Ammon's horn (tissue), 1 donor: Measurements from ENCODE around the gene TBX2.

Experiments used
- DNase-seq: peaks from one replicate; pipeline ENCODE4 v3.0.0-alpha.2; 2016; ENCODE audit warnings: low spot score

The TBX2 gene

DNA sequence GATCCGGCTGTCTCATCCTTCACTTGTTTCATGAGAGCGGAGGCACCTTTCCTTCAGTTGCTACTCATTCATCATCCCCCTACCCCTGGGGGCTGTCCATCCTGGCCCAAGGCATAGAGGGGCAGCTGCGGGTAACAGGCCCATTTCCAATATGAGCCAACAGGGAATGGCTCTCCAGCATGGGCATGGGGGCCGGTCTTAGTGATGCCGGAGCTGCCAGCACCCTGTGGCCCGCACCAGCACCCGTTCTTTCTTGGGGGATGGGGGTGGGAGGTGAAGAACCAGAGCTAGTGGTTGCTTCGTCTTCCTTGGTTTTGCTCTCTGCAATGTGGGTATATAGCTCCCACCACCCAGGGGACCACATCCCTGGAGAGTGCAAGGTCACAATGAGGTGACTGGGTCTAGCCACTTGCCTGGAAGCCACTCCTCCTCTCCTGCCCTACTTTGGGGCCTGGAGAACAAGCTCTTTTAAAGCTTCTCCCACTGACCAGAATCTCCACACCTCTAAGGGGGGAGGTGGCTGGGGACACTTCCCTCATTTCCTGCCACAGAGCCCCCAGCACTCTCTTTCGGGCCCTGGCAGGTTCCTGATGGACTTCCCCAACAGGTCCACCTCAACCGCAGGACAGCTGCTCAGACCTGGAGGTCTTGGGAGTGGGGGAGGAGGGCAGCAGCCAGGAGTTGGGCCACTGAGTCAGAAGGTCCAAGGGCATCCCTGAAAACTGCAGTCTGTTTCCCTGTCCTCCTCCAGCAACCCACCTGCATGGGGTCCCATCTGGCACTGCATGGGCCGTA lies 11.9 kb upstream of the TBX2 start:
- DNase-seq: no peak

DNA sequence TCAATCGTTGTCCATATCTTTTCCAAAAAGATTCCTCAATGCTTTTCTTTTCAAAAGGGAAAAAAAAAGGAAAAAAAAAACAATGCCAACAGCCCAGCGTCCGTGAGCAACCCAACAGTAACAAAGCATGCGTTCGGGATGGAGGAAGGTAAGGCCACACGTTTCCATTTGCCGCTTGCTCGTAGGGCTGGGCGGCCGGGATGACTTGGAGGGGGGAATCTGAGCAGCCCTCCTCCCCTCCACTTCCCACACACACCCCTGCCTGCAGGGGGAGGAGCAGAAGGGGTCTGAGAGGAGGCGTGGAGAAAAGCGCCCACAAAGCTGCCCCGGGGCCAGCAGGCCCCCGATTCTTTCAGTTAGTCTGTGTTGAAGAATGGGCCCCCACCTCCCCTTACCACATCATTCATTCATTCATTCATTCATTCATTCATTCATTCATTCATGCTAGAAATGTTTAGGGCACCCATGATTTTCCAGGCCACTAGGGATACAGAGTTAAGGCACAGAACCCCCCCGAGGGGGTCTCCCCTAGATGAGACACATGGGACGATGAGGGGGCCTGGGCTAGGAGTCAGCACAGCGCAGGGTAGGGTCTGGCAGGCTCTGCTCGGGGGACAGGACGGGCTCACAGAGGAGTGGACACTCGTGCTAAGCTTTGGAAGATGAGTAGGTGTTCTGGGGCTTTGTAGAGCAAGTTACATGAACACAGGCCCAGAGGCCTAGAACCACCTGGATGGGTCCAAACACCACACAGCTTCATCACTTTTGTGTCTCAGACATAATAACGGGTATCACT lies 10.9 kb upstream of the TBX2 start:
- no peak for DNase-seq

DNA sequence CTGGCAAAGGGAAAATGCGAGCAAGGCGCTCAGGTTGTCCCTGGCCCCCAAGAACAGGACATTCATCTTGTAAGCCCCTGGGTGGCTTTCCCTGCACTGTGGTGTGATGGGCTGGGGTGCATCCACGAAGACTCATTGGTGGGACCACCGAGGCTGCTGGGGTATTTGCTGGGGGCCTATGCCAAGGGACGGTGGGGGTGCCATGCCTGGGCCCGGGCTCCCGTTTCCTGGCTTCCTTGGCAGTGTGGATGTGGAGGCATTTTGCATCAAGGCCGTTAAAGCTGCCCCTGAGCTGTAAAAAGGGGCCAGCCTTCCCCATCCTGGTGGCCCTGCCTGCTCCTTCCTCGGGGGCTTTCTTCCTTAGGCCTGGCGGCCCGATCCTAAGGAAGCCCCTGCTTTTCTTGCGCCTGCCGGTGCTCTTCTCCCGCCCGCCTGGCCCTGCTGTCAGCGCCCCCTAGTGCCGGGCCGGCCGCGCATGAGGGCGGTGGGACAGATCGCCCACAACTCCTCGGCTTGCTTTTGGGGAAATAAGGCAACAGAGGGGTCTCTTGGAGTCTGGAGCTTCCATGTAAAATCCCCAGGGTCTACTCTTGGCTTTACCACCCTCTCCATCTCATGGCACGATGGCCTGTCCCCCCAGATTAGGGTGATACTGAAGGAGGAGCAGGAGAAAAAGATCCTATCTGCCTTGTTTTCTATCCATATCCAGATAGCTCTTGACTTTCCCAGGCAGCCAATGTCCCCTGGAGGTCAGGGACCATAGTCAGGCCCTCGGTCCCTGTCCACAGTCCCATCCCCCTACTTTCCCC lies 9.8 kb upstream of the TBX2 start:
- DNase-seq: no peak

DNA sequence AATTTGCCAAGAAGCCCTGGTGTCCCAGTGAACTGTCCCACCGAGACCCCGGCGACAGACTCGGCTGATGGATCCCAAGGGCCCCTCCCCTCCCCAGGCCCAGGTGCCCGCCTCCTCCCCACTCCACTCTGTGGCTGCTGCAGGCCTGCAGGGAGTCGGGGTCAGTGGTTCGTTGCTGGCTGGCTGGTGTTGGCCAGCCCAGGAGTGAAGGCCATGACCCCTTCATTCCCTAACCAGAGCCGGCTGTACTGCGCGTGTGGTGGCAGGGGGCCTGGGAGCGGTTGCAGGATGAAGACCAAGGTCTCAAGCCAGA lies 9.2 kb upstream of the TBX2 start:
- no peak for DNase-seq

DNA sequence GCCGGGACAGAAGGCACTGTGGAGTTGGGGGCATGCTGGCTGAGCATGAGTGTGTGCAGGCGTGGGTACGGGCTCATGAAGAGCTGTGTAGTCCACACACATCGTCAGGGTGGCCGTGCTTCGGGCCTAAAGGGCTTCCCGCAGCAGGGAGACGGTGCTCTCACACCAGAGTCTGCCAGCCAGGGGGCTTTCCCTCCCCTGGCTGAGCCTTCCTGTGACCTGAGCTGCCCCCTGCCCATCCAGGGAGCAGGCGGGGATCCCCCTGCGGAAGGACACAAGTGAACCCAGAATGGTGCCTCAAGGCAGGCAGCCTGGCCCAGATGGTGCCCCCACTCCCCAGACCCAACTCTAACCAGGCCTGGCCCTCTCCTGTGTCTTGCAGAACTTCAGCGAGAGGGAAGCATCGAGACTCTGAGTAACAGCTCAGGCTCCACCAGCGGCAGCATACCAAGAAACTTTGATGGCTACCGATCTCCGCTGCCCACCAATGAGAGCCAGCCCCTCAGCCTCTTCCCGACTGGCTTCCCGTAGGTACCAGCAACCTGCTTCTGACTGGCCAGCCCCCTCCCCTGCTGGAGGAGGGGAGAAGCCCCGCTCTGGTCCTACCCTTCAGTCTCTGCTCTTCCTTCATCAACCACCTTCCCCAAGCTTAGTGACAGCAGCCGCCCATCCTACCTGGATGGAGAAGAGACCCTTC lies 7.9 kb upstream of the TBX2 start:
- no peak for DNase-seq

DNA sequence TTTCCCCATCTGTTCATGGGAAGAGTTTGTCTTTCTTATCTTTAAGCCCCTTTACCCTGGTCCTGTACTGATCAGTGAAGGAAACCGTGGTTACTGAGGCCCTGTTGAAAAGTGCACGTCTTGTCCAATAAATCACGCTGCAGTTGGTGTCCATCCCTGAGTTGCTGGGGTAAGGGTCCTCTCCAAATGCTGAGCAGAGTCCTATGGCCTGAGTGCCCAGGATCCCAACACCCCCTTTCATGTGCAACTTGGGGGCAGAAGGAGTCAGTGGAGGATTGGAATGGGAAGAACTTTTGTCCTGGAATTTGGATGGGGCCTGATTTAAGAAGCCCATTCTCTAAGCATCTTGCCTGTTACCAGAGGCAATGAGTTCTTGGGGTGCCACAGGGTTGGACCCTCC lies 7.0 kb upstream of the TBX2 start:
- DNase-seq: no peak

DNA sequence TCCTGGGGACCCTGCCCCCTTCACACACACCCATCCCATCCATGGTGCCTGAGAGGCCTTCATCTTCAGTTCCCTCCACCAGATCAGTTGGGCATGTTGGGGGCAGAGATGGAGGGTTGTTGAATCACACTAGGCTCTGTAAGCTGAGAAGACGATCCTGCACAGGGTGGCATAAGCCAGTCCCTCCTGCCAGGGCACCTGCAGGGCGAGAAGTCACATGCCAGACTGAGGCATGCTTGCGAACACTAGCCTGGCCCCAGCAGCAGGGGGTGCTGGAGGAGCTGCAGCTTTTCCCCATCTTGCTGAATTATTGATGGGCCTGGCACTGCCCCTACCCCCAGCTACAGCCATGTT lies 6.1 kb upstream of the TBX2 start:
- DNase-seq: no peak

DNA sequence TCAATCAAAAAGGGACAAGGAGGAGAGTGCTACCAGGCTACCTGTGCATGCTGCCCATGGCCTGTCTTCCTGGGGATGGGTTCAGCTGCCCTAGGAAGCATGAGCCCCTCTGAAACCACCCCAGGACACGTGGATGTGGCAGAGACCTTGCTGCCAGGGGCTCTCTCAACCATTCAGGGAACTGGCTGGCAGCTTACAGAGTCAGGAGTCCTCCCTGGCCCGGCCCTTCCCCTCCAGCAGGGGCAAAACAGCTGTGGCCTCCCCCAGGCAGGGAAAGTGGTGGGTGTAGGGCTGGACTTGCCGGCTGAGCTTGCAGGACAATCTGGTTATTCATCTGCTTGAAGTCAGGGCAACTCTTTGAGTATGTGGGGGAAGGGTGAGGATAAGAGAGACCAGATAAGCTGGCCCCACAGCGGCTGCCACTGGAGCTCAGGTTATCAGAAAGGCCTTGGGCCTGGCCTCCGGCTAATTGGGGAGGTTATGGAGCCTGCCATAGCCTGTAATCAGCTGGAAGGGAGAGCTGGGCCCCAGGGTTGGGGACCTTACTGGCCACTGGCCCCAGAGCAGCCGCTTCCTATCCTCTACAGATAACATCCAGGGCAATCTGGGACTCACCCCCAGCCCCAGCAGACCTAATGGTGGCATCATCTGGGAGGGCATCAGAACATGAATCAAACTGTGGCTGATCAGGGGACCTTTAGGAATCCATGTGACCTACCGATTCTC lies 5.6 kb upstream of the TBX2 start:
- no peak for DNase-seq

DNA sequence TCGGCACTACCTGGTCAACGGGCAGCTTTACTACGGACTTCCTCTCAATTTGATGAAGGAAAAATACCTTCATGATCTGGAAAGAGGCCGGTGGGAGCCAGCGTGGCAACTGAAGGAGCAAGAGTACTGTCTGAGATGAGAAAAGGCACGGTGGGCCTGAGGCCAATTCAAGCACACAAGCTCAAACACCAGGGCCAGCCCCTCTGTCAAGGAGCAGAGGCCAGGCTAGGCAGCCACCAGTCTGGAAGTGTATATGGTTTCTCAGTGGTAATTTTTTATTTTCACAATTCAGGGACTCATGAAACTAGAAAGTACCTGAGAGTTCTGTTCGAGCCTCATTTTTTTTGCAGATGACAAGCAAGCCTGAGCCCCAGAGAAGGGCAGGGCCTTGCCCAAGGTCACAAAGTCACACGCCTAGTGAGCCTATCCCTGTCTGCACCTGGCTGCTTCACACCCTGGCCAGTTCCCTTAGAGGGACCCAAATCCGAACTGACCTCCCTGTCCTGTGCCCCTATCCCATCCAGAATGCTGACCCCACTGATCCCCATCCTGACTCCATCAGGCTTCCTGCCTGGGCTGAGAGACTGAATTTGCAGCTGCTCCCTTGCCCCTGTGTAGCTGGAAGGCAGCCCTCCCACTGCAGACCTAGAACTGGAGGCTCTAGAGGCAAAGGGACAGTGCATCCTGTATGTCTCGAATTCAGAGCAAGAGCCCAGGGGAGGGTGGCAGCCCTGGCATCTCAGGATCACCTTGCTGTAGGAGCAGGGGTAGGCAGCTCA lies 4.8 kb upstream of the TBX2 start:
- no peak for DNase-seq

DNA sequence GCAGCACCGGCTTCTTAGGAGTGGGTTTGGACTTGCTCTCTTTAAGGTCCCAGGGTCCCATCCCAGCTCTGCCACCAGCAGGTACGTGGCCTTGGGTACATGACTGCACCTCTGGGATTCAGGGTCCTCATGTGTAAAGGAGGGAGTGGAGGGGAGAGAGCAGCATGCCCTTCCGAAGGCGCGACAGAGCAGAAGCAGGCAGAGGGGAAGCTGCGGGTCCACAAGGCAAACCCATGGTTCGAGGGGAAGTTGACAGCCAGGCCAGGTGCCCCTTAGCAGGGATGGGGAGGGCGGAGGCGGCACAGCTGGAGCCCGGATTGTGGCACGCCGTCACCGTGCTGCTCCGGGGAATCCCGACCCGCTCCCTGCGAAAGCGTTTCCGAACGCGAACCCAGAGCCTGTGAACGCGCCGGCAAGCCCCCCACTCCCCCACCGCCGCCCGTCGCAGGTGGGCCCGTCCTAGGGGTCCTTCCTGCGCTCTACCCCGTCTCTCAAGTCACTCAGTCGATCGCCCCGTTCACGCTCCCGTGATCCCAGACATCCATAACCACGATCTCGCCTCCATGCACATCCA lies 4.1 kb upstream of the TBX2 start:
- DNase-seq: no peak

DNA sequence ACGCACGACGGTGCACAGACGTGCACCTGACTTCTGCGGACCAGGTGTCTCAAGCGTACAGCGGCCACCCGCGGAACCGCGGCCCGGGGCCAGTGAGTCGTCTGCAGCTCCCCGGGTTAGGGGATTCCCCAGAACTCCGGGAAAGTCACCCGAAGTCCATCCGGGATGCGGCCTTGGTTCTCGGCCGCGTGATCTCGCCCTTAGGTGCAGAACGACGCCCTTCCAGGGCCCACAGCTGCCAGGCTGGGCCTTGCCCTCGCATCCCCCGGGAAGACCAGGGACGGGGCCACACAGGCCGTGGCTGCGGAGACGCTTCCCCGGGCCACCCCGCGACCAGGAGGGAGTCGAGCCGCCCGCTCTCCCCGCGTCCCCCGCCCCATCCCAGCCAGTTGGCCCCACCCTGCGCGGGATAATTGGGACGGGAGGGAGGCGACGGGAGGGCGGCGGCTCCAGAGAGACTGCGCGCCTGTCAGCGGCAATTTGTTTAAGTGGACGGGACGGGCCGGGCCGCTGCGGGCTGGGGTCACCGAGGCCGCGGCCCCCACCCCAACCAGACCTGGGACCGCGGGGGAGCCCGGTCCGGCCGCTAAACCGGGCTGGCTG lies 3.6 kb upstream of the TBX2 start:
- DNase-seq: no peak

DNA sequence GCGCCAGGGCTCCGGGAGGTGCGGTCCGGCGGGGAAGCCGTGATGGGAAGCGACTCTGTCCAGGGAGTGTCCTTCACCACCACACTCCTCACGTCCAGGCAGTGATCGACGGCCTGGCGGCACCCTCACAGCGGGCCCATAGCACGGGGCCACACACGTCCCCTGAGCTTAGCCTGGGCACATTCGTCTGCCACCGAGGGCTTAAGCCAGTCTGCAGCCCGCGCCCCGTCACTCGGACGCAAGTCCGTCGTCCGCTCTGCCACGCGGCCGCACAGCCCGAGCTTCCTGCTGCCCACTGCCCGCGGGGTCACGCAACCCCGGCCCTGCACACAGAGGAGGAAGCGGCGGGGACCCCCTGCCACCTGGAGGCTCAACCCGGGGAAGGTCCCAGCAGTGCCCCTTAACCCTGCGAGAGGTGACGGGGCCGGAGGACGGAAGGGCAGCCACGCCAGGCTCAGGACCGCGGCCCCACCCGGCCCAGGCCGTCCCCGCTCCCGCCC lies 3.0 kb upstream of the TBX2 start:
- no peak for DNase-seq

DNA sequence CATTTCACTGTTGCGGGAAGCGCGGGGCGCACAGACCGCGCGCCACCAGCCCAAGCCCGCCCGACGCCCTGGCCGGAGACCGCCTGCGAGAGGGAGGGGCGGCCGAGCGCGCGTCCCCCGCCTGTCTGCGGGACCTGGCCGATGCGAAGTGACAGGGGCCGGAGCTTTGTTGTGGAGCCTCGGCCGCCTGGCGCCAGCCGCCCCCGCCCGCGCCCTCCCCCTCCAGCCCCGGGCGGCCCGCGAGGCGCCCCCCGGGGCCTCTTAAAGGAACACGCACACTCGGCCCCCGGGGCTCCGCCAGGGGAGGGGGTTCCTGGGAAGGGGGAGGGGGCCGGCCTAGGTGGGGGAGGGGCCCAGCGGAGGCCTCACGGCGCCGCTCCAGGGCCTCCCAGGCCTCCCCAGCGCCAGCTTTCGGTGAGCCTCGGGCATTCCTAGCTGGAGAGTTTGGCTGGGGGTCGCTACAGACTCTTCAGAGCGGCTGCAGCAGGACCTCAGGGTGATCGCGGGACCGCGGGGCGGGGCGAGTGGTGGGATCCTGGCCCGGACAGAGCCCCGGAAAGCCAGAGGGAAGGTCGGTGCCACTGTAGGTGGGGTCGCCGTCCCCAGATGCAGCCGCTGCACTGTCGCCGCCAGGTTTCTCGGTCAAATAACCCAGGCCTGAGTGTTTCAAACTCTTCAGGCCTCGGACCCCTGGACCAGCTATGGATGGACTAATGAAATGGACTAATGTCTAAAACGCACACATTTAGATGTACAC lies 2.4 kb upstream of the TBX2 start:
- no peak for DNase-seq

DNA sequence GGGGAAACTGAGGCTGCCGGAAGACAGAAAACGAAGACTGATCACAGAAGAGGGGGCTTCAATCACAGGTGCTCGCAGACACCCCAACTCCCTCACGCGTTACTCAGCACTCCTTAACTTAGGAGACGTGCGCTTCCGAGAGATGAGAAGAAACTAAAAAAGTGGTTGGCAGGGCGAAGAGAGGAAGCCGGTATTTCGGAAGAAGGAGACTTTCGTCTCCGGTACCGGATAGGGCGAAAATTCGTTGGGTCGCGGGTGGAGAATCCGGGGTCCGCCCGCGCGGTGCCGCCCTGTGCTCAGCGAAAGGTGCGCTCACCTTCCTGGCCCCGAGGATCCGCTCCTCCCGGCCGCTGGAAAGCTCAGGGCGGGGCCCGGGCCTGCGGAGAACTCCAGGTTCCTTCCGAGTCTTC lies 917 bp upstream of the TBX2 start:
- DNase-seq: no peak

DNA sequence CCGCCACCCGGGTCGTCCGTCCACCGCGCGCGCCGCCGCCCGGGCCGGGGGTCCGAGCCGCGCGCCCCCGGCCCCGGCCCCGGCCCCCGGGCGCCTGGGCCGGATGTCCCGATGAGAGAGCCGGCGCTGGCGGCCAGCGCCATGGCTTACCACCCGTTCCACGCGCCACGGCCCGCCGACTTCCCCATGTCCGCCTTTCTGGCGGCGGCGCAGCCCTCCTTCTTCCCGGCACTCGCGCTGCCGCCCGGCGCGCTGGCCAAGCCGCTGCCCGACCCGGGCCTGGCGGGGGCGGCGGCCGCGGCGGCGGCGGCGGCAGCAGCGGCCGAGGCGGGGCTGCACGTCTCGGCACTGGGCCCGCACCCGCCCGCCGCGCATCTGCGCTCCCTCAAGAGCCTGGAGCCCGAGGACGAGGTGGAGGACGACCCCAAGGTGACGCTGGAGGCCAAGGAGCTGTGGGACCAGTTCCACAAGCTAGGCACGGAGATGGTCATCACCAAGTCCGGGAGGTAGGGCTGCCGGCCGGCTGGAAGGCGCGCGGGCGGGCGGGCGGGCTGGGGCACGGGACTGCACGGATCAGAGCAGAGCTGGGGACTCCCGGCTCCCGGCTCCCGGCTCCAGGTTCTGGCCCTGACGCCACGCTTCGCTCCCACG lies 548 bp downstream of the TBX2 start:
- no peak for DNase-seq

DNA sequence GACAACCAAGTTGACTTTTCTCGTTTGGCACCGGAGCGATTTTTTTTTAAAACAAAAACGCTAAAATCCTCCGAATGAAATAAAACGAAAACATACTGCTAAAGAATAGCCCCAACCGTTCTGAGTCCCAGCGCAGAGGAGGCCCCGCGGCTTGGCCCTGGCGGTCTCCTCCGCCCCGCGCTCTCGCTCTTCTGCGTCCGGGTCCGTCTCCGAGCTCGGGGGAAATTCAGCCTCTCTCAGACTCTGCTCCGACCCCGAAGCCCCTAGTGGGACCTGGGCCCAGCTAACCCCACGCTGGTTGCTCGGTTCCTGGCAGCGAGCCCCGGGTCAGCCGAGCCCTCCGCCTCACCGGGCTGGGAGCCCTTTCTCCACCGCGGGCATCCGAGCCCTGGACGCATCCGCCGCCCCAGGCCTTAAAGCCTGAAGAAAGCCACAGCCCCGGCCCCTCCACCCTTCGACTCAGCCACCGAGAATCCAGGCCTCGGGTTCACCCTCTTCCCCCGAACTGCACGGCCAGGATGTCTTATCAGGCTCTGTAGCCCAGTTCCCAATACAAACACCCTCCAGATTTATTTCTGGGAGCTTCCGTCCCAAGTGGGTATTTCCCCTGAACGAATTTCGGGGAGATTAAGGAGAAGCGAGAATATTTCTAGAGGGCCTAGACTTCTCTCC lies 1.2 kb downstream of the TBX2 start:
- no peak for DNase-seq

DNA sequence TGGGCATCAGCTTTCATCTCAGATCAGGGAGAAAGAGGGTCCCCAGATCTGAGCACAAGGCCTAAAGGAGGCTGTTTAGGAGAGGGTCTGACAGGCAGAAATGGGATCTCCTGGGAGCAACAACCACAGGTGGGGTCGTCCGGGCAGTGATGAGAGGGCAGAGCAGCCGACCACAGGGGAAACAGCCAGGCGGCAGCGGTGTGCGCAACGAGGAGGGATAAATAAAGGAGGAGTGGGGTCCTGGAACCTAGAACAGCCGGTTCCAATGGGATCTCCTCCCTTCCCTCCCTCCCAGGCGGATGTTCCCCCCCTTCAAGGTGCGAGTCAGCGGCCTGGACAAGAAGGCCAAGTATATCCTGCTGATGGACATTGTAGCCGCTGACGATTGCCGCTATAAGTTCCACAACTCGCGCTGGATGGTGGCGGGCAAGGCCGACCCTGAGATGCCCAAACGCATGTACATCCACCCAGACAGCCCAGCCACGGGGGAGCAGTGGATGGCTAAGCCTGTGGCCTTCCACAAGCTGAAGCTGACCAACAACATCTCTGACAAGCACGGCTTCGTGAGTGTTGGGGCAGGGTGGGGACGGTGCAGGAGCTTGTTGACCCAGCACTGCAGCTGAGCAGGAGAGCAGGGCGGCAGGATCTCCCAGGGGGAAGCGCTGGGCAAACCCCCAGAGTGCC lies 1.9 kb downstream of the TBX2 start:
- DNase-seq: no peak
